HG02884 (cell line): ENCODE data around the gene RPL38.

ENCODE experiments used
- ATAC-seq: cut with Tn5 transposase; IDR thresholded peaks from one replicate; pipeline ENCODE4 v1.9.1; 2021; ENCODE audit warnings: mild to moderate bottlenecking, moderate library complexity; ENCODE audit not compliant: unreplicated experiment

RPL38 gene

GRCh38 chr17:74224959-74225725 is 21.7 kb downstream of the RPL38 start:
- no peak for ATAC-seq

GRCh38 chr17:74226252-74226651 is 22.8 kb downstream of the RPL38 start:
- no peak for ATAC-seq

GRCh38 chr17:74227271-74228080 is 24.0 kb downstream of the RPL38 start:
- no peak for ATAC-seq

GRCh38 chr17:74228306-74228978 is 25.0 kb downstream of the RPL38 start:
- no peak for ATAC-seq

- ATAC-seq: no peak
Observed at GRCh38 chr17:74230896-74231295, 27.4 kb downstream of the RPL38 start.

- ATAC-seq: no peak
Observed at GRCh38 chr17:74231928-74232907, 28.7 kb downstream of the RPL38 start.

GRCh38 chr17:74233937-74234336 is 30.5 kb downstream of the RPL38 start:
- no peak for ATAC-seq

GRCh38 chr17:74234486-74234885 is 31.0 kb downstream of the RPL38 start:
- no peak for ATAC-seq

- no peak for ATAC-seq
Observed at GRCh38 chr17:74235040-74235581, 31.6 kb downstream of the RPL38 start.

- no peak for ATAC-seq
Observed at GRCh38 chr17:74235911-74236371, 32.5 kb downstream of the RPL38 start.

- no peak for ATAC-seq
Observed at GRCh38 chr17:74237321-74237720, 33.8 kb downstream of the RPL38 start.

GRCh38 chr17:74239172-74239571 is 35.7 kb downstream of the RPL38 start:
- no peak for ATAC-seq

- ATAC-seq: no peak
Observed at GRCh38 chr17:74240618-74241205, 37.2 kb downstream of the RPL38 start.

GRCh38 chr17:74241431-74241830 is 38.0 kb downstream of the RPL38 start:
- ATAC-seq: no peak

GRCh38 chr17:74241847-74242246 is 38.4 kb downstream of the RPL38 start:
- ATAC-seq: no peak

GRCh38 chr17:74243013-74243755 is 39.7 kb downstream of the RPL38 start:
- no peak for ATAC-seq

- no peak for ATAC-seq
Observed at GRCh38 chr17:74244128-74244527, 40.6 kb downstream of the RPL38 start.

- ATAC-seq: no peak
Observed at GRCh38 chr17:74244548-74244947, 41.1 kb downstream of the RPL38 start.
